ENCODE measurements around the gene YJU2. TPM values are rescaled to one million over a fixed set of nuclear protein-coding genes. Genes with fewer than 3 reads are reported as not detected.

The YJU2 gene
- total and polyA plus RNA-seq, 2 of the 13 experiments (the other 11 are each of a cell fraction or from before 2014, with no cell fraction given), result 9.3 to 17.9 TPM

GRCh38 chr19:4224470-4224869 lies 22.4 kb upstream of the YJU2 start (continued):
- TF ChIP-seq SRSF9 (IDR thresholded peaks at IDR 0.05; ENCODE audit: borderline replicate concordance, insufficient read depth, low read depth, low read length, poor library complexity, severe bottlenecking), result no peak
- no peak for TF ChIP-seq DPF2 (CRISPR knock-in tag; IDR thresholded peaks at IDR 0.05; ENCODE audit: borderline replicate concordance, low read depth)
- no peak for TF ChIP-seq KLF15 (CRISPR knock-in tag; IDR thresholded peaks at IDR 0.05; ENCODE audit: borderline replicate concordance)
- no peak for TF ChIP-seq MAZ (IDR thresholded peaks at IDR 0.05; ENCODE audit: borderline replicate concordance, low read depth, low read length)
- no peak for TF ChIP-seq MAZ (CRISPR knock-in tag; IDR thresholded peaks at IDR 0.05; ENCODE audit: low read depth)
- TF ChIP-seq SNRNP70 (IDR thresholded peaks at IDR 0.05; ENCODE audit: low read depth, low read length), result no peak
- no peak for TF ChIP-seq DNMT3B (CRISPR knock-in tag; conservative IDR thresholded peaks at IDR 0.05)
- no peak for TF ChIP-seq ISL2 (CRISPR knock-in tag; IDR thresholded peaks at IDR 0.05)
- no peak for TF ChIP-seq KAT2B (IDR thresholded peaks at IDR 0.05; ENCODE audit: borderline replicate concordance, low read depth, low read length)
- no peak for TF ChIP-seq FOXK2 (IDR thresholded peaks at IDR 0.05)
- no peak for TF ChIP-seq NFAT5 (CRISPR knock-in tag; IDR thresholded peaks at IDR 0.05)
- TF ChIP-seq ZNF577 (CRISPR knock-in tag; IDR thresholded peaks at IDR 0.05; ENCODE audit: borderline replicate concordance, low read depth), result no peak
- peak; percentile 95 for TF ChIP-seq ZNF281 (CRISPR knock-in tag; IDR thresholded peaks at IDR 0.05; ENCODE audit: borderline replicate concordance)
- TF ChIP-seq BCLAF1 (IDR thresholded peaks at IDR 0.05), result no peak
- TF ChIP-seq XRCC5 (optimal IDR thresholded peaks at IDR 0.05; ENCODE audit: low read length), result no peak
- no peak for TF ChIP-seq FLYWCH1 (CRISPR knock-in tag; IDR thresholded peaks at IDR 0.05)
- no peak for TF ChIP-seq NR2C2 (CRISPR knock-in tag; IDR thresholded peaks at IDR 0.05; ENCODE audit: borderline replicate concordance)
- no peak for TF ChIP-seq ZNF558 (CRISPR knock-in tag; IDR thresholded peaks at IDR 0.05; ENCODE audit: borderline replicate concordance)
- no peak for TF ChIP-seq LBX2 (CRISPR knock-in tag; IDR thresholded peaks at IDR 0.05; ENCODE audit: borderline replicate concordance)
